HG02840 (cell line): ENCODE measurements around the gene NKX1-1.
"Not testable (repeated sequence)": the region's sequence is repeated elsewhere in the genome, so short reads cannot be mapped to it uniquely, and the experiment has no call there.

Experiments
- ATAC-seq: cut with Tn5 transposase; IDR thresholded peaks from one replicate; pipeline ENCODE4 v1.9.1; 2021; ENCODE audit warnings: mild to moderate bottlenecking, moderate library complexity, moderate number of reproducible peaks; ENCODE audit not compliant: unreplicated experiment, low FRiP score

NKX1-1 gene

DNA sequence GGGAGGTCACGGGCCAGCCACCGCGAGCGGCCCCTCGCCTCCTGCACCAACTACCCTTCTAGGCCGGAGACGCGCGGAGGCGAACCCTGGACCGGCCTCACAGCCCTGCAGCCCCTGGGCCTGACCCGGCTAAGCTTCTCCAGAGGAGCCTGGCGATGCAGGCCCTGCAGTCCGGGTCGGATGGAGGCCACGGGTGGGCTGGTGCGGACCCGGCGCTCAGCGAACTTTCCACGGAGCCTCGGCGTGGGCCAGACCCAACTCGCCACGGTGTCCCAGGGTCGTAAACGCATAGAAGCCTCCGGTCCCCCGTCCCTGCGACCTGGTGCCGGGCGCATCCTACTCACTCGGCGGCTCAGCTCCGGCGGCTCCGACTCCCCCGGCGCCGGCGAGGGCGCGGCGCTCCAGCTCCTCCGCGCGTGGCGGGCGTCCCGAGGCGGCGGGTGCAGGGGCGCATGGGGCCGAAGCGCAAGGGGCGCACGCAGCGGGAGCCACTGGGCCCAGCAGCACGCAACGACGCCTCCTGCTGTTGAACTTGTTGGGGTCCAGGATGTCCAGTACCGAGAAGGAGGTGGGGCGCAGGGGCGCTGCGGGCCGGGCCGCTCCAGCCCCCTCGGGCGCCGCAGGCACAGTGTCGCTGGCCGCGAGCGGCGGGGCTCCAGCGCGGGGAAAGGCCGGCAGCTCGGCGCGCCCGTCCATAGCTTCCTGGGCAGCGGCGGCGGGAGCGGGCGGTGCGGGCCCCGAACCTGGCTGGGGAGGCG lies 427 bp downstream of the NKX1-1 start:
- ATAC-seq: no peak

DNA sequence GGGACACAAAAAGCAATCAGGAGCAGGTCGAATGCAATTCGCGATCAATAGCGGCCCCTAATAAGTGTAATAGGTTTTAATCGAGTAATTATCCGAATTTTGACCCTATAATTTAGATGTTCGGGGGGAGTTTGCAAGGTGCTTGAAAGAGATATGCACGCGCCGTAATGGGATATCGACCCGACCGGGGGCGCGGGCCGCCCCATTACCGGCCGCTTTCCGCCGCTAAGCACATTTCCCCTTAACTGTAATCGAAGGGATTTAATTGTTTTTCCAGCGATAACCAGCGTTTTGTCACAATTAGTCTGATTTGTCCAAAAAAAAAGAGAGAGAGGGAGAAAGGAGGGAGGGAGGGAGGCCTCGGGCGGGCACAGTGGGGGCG lies 997 bp downstream of the NKX1-1 start:
- ATAC-seq: no peak

DNA sequence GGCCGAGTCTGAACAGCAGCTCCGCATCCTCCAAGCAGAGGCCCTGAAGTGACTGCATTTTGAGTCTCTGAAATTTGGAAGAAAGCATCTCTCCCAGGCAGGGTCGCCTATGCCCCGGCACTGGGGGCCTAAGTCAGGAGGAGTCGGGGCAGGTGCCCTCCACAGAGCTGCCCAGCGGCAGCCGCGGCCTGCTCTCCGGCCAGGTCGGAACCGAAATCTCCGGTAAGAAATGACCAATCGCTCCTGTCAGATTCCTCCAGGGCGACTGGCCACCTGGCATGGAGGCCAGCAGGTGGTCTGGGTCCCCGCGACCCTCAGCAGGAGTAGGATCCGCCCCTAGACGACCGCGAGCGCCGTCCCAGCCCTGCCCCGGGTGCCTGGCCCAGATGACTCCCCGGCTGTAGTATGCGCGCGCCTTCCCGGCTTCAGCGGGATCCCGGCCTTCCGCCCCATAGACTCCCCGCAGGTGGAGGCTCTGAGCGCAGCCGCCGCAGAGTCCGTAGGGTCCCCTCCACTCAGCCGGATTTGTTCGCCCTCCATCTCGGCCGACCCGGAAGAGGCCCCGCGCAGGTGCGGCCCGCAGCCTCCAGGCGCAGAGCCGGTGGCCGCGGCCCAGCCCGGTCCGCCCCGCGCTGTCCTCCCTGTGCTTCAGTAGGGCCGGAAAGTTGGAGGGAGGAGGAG lies 1.5 kb downstream of the NKX1-1 start:
- ATAC-seq: no peak

DNA sequence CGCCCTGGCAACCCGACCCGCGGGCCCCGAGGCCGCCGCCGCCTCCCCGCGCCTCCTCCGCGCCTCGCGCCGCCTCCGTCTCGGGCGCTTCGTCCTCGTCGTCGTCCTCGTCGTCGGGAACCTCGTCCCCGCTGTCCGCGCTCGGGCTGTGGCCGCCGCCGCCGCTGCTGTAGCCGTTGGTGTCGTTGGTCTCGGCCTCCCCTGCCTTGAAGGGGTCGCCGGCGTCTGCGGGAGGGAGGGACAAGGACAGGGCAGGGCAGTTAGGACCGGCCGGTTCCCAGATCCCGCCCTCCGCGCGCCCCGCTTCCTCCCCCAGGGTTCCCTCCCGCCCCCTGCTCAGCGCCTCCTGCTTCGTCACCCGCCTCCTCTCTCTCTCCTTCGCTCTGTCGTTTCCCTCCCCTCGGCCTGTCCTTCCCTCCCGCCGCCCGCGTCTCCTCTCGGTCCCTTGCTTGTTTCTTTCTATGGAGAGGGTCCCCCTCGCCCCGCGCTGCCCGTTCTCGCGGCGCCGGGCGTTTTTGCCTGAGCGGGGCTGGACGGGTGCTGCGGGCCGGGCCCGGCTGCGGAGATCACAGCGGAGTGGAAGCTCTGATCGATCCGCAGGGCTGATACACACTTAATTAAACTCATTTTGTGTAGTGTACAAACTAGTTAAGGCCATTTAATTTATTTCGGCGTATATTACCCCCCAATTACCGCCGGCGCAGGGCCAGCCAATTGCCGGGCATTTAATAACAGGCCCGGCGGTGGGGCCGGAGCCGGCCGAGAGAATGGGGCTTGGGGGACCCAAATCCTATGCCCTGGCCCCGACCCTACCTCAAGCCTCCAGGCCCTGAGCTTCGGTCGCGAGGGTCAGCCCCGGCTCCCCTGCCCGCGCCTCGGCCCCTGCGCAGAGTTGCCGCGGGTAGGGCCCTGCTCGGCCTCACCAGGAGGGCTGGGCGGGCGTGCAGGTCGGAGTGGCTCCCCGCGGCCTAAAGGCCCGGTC lies 2.4 kb downstream of the NKX1-1 start:
- no peak for ATAC-seq

DNA sequence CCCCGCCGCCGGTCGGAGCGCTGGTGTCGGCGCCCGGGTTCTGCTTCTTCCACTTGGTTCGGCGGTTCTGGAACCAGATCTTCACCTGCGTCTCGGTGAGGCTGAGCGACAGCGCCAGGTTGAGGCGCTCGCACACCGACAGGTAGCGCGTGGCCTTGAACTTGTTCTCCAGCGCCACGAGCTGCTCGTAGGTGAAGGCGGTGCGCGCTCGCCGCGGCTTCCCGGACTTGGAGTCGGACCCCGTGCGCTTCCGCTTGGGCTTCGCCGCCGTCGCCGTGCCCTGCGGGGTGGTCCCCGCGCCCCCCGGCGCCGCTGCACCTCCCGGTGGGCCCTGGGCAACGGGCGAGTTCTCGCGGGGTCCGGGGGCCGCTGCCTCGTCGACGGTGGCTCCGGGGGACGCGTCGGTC lies 3.1 kb downstream of the NKX1-1 start:
- no peak for ATAC-seq

DNA sequence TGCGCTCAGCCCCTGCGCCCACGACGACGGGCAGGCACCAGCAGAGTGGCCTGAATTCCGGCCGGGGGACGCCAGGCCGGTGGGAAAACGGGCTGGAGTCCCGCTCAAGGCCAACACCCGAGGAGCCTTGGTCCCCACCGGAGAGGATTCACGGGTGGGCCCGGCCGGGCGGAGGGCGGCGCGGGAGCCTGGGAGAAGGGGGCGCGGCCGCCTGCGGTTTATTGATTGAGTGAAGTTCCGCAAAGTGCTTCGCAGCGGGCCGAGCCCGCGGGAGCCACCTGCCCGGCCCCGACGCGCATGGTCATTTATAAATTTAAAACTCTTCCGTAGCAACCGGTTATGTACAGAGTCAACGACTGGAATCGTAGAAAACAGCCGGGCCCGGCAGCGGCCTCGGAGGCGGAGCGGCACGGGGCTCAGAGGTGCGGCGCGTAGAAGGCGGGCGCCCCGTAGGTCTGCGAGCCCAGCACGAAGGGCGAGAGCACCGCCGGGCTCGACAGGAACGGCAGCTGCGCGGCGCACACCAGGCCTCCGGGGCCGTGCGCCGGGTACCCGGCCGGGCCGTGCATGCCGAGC lies 3.6 kb downstream of the NKX1-1 start:
- no peak for ATAC-seq

DNA sequence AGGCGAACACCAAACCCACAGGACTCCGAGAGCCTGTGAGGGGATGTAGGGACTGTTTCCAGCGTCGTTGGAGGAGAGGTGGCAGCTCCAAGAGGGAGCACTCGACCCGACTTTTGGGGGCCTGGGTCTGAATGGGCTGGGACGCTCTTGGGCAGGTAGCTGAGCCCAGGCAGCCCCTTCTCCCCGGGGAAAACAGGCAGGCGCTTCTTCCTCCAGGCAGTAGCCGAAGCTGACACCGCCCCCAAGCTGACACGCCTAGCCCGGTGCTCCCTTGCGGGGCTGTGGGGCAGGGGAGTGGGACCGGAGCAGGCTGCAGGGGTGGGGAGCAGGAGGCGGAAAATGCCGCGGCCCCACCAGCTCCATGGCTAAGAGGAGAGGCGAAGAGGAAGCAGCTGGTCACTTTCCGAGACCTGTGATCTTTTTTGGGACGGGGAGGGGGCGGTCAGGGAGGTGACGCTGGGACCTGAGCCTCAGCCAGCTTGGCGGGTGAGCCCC lies 4.2 kb downstream of the NKX1-1 start:
- no peak for ATAC-seq

DNA sequence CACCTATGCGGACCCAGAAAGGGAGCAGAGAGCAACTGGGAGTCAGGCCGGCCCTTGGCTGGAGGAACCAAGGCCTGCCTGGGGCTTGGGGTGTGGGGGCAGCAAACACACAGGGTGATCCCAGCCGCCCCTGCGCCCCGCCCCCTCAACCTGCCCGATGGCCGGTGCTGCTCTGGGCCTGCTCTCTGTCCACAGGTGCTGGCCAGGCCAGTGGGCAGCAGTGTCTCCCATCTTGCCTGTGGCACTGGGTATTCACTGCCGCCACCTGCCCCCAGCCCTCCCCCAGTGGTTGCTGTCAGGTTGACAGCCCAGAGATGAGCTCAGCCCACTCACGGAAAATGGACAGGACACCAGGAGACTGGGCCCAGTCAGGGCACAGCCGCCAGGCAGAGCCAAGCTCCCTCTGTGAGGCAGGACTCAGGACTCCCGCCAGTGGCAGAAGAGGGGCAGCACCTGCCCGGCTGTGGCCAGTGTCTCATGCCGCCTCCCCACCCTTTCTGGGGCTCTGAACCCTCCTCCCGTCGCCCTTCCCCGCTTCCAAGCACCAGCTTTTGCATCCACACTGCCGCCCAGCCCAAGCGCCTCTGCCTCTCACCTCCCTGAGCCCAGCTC lies 4.7 kb downstream of the NKX1-1 start:
- ATAC-seq: no peak

DNA sequence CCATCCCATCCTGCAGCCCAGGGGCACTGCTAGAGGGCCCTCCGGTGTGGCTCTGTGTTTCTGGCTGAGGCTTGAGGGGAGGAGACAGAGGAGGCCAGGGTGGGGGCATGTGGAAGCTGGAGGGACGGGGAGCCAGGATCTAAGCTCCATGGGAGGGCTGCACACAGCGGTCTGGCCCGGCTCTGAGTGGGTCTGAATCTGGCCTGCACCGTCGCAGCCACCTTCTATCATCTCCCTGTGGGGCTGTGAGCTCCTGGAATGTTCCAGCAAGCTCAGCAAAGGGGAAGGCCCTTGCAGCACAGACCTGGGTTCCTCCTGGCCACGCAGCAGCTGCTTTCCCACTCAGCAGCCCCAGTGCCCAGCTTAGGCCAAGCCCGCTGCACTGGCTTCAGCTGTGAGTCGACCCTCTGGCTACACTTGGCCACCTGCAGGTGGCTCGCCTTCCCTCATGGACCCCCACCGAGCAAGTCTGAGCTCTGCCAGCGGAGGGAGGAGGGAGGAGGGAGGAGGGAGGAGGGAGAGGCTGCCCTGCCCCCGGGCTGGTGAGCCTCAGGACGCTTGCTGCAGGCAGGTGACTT lies 5.3 kb downstream of the NKX1-1 start:
- ATAC-seq: no peak

DNA sequence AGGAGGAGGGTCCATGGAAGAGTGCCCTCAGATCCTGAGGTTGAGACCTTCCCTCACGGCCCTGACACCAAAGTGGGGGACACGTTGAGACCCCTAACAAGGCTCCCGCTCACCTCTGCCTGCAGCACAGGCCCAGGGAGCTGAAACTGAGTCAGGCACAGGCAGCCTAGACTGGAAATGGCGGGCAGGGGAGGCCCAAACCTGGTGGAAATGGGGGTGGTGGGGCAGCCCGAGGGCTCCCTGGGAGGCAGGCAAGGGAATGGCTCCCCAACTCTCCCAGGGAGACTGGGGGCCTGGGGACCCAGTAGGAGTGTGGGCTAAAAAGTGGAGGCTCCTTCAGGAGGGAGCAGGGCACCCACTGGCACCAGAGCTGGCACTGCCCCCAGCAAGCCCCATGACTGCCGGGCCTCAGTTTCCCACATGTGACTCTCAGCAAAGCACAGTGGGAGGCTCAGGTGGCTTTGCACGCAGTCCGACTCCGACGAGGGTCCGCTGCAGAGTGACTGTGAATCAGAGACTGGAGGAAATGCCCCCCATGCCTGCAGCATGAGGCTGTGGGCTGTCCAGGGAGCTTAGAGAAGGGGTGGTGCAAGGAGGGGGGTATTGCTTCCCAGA lies 5.9 kb downstream of the NKX1-1 start:
- no peak for ATAC-seq

DNA sequence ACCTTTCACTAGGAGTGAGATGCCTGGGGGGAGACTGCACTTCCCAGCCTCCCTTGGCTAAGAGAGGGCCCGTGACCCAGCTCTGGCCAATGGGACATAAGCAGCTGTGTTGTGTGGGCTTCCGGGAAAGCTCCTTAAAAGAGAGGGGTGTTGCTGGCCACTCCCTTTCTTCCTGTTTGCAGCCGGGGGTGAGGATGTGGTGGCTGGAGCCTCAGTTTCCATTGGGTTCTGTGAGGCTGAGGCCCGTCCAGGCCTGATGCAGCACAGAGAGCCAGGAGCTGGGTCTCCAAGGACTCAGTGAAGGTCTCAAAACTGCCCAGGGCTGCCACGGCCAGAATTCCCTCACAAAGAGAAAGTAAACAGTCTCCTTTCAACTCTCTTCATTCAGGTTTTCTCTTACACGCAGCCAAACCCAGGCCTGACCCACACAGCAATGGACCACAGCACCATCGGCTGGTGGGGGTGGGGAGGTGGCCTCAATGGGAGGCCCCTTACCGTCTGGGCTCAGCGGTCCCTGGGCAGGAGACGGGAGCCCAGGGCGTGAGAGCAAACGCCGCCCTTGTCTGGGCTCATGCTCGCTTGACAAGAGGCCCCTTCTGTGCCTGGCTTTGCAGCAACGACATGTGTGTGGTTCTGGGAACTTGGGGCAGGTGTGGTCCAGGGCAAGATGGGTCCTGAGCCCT lies 6.6 kb downstream of the NKX1-1 start:
- no peak for ATAC-seq

DNA sequence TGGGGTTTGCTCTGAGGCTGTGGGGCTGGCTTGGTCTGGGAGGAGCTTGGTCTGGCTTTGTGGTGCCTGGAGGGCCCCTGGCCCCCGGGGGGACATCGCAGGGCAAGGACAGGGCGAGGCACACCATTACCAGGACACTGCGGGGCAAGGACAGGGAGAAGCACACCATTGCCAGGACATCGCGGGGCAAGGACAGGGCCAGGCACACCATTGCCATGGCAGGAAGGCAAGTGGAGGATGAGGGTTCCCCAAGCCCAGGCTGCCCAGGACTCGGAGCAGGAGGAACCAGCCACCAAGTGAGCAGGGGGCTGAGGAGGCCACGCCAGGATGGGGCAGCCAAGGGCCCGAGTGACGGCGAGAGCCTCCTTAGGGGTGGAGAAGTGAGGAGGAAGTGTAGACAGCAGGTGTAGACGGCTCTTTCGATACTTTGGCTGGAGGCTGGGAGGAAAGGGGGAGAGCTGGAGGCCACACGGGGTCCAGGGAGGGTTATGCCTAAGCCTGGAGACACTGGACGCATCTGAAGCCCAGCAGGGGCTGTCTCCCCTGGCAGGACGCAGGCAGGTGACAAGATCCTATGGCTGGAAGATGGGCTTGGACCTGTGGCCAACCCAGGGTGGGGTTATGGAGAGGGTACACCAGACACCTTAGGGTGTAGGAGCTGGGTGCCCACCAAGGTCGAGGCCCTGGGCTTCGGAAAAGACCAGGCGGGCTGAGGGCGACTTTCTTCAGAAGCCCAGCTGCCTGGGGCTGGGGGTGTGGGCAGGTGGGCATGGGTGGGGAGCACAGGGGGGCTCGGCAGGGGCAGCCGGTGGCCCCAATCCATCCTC lies 7.3 kb downstream of the NKX1-1 start:
- no peak for ATAC-seq

DNA sequence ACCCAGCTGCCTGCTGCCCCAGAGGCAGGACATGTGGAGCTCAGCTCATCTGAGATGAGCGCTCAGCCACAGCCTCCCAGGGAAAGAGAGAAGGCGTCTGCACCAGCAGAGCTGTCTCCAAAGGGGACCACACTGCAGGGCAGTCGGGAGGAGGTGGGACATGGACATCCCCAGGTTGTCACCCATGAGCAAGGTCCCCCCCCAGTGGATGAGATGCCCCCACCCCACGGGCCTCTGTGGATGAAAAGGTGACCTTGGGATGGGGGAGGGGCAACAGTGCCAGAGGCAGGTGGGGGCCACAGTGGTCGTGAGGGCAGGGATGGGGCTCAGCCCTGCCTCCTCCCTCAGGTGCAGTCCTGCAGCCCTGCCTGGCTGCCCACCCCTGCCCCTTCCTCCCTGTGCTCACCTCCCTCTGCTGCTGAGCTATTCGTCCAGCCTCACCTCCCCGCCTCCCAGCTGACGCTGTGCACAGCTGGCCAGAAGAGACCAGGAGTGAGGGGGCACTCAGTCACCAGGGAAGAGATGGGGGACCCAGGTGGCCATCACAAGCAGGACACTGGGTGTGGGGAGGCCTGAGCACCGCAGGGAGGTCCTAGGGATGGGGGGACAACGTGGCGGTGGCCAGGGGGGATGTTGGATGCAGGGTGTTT lies 9.3 kb downstream of the NKX1-1 start:
- no peak for ATAC-seq

DNA sequence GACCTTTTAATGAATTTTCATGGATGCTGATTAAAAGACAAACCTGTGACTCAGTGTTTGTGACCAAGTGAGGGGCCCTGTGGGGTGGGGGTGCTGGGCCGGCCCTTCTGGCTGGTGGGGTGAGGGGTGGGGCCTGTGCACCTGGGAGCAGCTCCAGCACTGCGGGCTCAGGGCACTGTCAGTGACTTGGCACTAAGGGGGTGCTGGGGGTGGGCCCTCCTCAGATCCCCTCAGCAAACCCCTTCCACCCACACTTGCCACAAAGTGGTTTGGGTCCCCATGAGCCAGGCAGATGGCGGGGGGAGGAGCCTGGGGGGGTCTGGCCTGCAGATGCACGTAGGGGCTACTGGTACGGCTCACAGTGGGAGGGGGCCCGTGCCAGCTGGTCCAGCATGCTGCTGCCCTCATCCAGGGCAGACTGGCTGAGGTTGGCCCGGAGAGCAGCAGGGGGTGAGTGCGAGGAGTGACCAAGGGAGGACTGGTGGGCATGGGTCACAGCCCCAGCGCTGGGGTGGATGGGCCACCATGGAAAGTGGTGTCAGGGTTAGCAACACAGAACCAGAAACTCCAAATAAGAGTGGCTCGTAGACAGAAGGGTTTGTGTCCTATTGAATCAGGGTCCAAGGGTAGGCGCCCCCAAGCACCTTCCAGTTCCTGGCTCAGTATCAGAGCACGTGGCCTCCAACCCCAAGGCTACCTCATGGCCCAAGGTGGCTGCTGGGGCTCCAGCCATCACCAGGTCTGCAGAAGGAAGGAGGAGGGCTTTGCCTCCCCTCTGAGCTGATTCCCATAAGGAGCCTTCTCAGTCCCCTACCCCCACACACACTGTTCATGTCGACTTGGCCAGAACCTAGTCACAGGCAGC lies 10.1 kb downstream of the NKX1-1 start:
- no peak for ATAC-seq

DNA sequence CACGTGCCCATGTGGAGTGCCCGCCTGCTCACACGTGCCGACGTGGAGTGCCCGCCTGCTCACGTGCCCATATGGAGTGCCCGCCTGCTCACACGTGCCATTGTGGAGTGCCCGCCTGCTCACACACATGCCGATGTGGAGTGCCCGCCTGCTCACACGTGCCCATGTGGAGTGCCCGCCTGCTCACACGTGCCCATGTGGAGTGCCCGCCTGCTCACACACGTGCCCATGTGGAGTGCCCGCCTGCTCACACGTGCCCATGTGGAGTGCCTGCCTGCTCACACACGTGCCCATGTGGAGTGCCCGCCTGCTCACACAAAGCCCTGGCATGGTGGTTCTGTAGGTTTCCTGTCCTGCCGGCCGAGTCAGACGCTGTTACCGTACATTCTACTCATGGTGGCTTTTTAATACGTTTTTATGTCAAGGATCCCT lies 10.8 kb downstream of the NKX1-1 start:
- ATAC-seq: not testable (repeated sequence)
